GM23248 (cell line): ENCODE data around the gene CEMIP. TPM values are rescaled to one million over a fixed set of nuclear protein-coding genes. Genes with fewer than 3 reads are reported as not detected.
"Not testable (repeated sequence)": the region's sequence is repeated elsewhere in the genome, so short reads cannot be mapped to it uniquely, and the experiment has no call there.

ENCODE experiments used
- DNase-seq: peaks from one replicate; pipeline ENCODE4 v3.0.0-alpha.2; 2015
- H2AFZ ChIP-seq: fragments of 200-600 bp; sonication (generic); 2 replicates; pipeline ENCODE4 v1.6.1; 2016; ENCODE audit warnings: antibody characterized with exemption
- H3F3A ChIP-seq: fragments of 200-600 bp; sonication (generic); 2 replicates; pipeline ENCODE4 v1.6.1; 2016; ENCODE audit warnings: mild to moderate bottlenecking, antibody characterized with exemption, mixed run types; ENCODE audit not compliant: insufficient read depth
- H3K27ac ChIP-seq: fragments of 200-600 bp; sonication (generic); 2 replicates; pipeline ENCODE4 v1.5.1; 2016; ENCODE audit warnings: mild to moderate bottlenecking
- H3K27me3 ChIP-seq: fragments of 200-600 bp; sonication (generic); replicated peaks from 2 replicates; pipeline ENCODE4 v1.6.1; 2016; ENCODE audit warnings: mild to moderate bottlenecking; ENCODE audit not compliant: insufficient read depth
- H3K36me3 ChIP-seq: fragments of 200-600 bp; sonication (generic); 2 replicates; pipeline ENCODE4 v1.6.1; 2016; ENCODE audit warnings: low read depth, mild to moderate bottlenecking
- H3K4me1 ChIP-seq: fragments of 200-600 bp; sonication (generic); 2 replicates; pipeline ENCODE4 v1.6.1; 2016; ENCODE audit warnings: mild to moderate bottlenecking; ENCODE audit not compliant: insufficient read depth
- H3K4me2 ChIP-seq: fragments of 200-600 bp; sonication (generic); one replicate; pipeline ENCODE4 v1.6.1; 2016; ENCODE audit warnings: mild to moderate bottlenecking; ENCODE audit not compliant: unreplicated experiment
- H3K4me3 ChIP-seq: fragments of 200-600 bp; sonication (generic); 2 replicates; pipeline ENCODE4 v1.5.1; 2016; ENCODE audit warnings: mild to moderate bottlenecking
- H3K79me2 ChIP-seq: fragments of 200-600 bp; sonication (generic); 2 replicates; pipeline ENCODE4 v1.6.1; 2016; ENCODE audit warnings: mild to moderate bottlenecking; ENCODE audit not compliant: insufficient read depth
- H3K9ac ChIP-seq: fragments of 200-600 bp; sonication (generic); 2 replicates; pipeline ENCODE4 v1.6.1; 2016; ENCODE audit warnings: mild to moderate bottlenecking
- H3K9me2 ChIP-seq: fragments of 200-600 bp; sonication (generic); 2 replicates; pipeline ENCODE4 v1.6.1; 2016; ENCODE audit warnings: mixed run types, mild to moderate bottlenecking, moderate library complexity; ENCODE audit not compliant: insufficient read depth
- H3K9me3 ChIP-seq: fragments of 200-600 bp; sonication (generic); one replicate; pipeline ENCODE4 v1.6.1; 2017; ENCODE audit warnings: low read depth
- H4K20me1 ChIP-seq: fragments of 200-600 bp; sonication (generic); 2 replicates; pipeline ENCODE4 v1.6.0; 2016; ENCODE audit not compliant: insufficient read depth
- EZH2 ChIP-seq: fragments of 200-600 bp; sonication (generic); IDR thresholded peaks from 2 replicates; pipeline ENCODE4 v1.6.1; 2018; ENCODE audit warnings: antibody characterized with exemption, mild to moderate bottlenecking; ENCODE audit not compliant: insufficient read depth, poor library complexity, severe bottlenecking
- EZH2phosphoT487 ChIP-seq: fragments of 200-600 bp; sonication (generic); IDR thresholded peaks from 2 replicates; pipeline ENCODE4 v1.6.1; 2018; ENCODE audit warnings: antibody characterized with exemption, moderate library complexity, mild to moderate bottlenecking, low read depth; ENCODE audit not compliant: insufficient read depth
- WGBS, 2 experiments: methylation state at CpG; one replicate each; pipeline ENCODE4 v1.1.6; 2015 to 2017; ENCODE audit warnings: low lambda C conversion rate in 2 of 2, low coverage in 1 of 2; ENCODE audit errors: missing lambda C conversion rate in 2 of 2; 5-methylcytosine and 5-hydroxymethylcytosine counted together
- in situ Hi-C: fragments of 300-500 bp; cut with MboI; formaldehyde crosslinking; loops from 2 replicates; pipeline ENCODE4 v1.15.0; 2020
- polyA plus RNA-seq: library from polyadenylated mRNA; unstranded; fragments of >200 nt; fragmentation: Nextera tagmentation; extraction: Ambion mirVana; gene quantifications from 2 replicates; pipeline ENCODE4 v1.2.1, GENCODE V29; 2016
- total RNA-seq: library from RNA; depleted of rRNA; stranded (reverse); fragments of >200 nt; shearing (Covaris generic); gene quantifications from 2 replicates; pipeline ENCODE4 v1.2.3, GENCODE V29; 2014

CEMIP gene
- total and polyA plus RNA-seq, 2 experiments from 2014 or later = 134 to 213 TPM

DNA sequence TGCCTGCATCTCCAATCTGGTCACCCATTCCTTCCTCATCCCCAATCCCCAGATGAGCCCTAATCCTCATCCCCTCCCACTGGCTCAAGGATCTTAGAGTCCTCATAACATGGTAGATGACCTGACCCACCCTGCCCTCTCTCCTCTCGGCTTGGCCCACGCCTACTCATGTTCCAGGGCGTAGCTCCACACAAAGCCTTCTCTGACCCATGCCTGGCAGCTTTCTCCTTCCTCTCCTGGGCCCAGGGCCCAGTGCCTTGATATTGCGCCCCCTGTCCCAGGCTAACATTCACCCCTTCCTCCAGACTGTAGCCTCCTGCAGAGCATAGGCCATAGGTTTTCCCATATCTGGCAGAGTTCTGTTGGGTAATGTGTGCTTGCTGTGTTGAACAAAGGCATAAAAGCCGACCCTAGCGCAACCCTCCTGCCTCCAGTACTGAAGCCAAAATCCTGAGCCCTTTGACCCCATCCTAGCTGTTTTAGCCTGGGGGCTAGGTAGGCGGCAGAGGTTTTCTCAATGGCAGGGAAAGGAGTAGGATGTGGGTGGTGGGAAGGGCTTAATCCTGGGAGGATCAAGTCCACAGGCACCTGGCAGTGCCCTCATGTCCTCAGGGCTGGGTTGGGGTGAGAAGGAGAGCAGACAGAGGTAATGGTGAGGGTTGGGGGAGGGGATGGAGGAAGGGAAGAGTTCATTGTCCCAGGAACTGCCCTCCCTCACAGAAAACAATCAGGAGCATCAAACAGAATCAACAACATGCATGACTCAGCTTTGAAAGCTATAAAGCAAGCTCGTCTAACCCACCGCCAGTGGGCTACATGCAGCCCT is 175.0 kb downstream of the CEMIP start:
- Histone ChIP-seq H3K4me2 (no peak overlapping the region), H3K9ac (no peak overlapping the region), H3K27ac (no peak overlapping the region), H3F3A (peaks cover 51% of the 10 kb centered on the region), H3K36me3 (peaks cover 18% of the 10 kb centered on the region; the same call in 1 of the 2 replicates), H3K4me1 (peaks cover 12% of the 10 kb centered on the region; the same call in 1 of the 2 replicates), H2AFZ (no peak overlapping the region), H3K9me2 (no peaks in the 10 kb centered on the region), H3K4me3 (no peak overlapping the region), H4K20me1 (no peaks in the 10 kb centered on the region), H3K27me3 (no peaks in the 10 kb centered on the region), H3K79me2 (no peaks in the 10 kb centered on the region), H3K9me3 (no peaks in the 10 kb centered on the region)
- no peak for DNase-seq
- in situ Hi-C loops = no loop called here
- 98% methylated on average over 9 of the region's 9 CpGs for WGBS, 2 experiments
- TF ChIP-seq EZH2 (no peak), EZH2phosphoT487 (no peak)

DNA sequence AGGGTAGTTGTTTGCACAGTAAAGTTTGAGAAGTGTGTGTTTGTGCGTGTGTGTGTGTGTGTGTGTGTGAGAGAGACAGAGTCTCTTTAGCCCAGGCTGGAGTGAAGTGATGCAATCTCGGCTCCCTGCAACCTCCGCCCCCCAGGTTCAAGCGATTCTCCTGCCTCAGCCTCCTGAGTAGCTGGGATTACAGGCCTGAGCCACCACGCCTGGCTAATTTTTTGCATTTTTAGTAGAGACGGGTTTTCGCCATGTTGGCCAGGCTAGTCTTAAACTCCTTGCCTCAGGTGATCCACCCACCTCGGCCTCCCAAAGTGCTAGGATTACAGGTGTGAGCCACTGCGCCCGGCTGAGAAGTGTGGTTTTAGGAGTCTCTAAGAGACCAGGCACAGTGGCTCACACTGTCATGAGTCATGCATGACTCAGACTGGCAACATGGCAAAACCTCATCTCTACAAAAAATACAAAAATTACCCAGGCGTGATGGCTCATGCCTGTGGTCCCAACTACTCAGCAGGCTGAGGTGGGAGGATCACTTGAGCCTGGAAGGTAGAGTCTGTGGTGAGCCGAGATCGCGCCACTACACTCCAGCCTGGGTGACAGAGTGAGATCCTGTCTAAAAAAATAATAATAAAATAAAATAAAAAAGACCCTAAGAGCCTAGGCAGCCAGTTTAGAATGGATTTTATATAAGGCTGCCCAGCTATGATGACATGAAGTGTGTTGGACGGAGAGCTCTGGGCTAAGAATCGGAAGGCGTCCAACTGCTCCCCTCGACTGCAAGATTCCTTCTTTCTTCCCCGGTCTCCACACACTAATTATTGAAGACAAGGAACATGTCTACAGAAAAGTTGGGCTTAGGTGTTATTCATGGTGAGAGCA is 176.6 kb downstream of the CEMIP start:
- Histone ChIP-seq H3F3A (peaks cover 39% of the 10 kb centered on the region), H3K27ac (peak overlapping the region; percentile 40; the same call in 1 of the 2 replicates), H3K4me2 (peak overlapping the region; percentile 2), H3K36me3 (peaks cover 12% of the 10 kb centered on the region; the same call in 1 of the 2 replicates), H3K4me1 (peaks cover 12% of the 10 kb centered on the region; the same call in 1 of the 2 replicates)
- H3K27me3 ChIP-seq, H4K20me1 ChIP-seq, in situ Hi-C loops, H3K79me2 ChIP-seq, H3K9me2 ChIP-seq, H3K9me3 ChIP-seq, H3K9ac ChIP-seq, H2AFZ ChIP-seq, H3K4me3 ChIP-seq: not testable (repeated sequence)
- WGBS, 2 experiments = 45 to 47% methylated on average over 19 of the region's 19 CpGs
- peak; percentile 92 for DNase-seq

DNA sequence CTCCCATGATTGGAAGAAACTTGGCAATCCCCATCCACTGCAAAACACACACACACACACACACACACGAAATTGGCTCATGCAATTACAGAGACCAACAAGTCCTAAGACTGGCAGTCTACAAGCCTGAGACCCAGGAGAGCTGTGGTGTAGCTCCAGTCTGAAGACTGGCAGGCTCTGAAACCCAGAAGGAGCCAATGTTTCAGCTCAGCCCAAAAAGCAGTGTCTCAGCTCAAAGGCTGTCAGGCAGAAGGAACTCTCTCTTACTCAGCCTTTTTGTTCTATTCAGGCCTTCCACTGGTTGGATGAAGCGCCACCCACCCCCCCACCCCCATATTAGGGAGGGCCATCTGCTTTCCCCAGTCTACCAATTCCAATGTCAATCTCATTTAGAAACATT is 178.4 kb downstream of the CEMIP start:
- WGBS, 2 experiments = 75 to 81% methylated on average over 2 of the region's 2 CpGs
- no peak for TF ChIP-seq EZH2phosphoT487
- TF ChIP-seq EZH2 = no peak
- H3K4me1 ChIP-seq = peaks cover 12% of the 10 kb centered on the region; the same call in 1 of the 2 replicates
- H3K36me3 ChIP-seq = no peaks in the 10 kb centered on the region
- H2AFZ ChIP-seq = no peak overlapping the region
- H3K27ac ChIP-seq = no peak overlapping the region
- peak; percentile 25 for DNase-seq
- H3K4me3 ChIP-seq = no peak overlapping the region
- H3K79me2 ChIP-seq = peaks cover 17% of the 10 kb centered on the region
- no peak overlapping the region for H3K9ac ChIP-seq
- H3K4me2 ChIP-seq = no peak overlapping the region
- H3K9me2 ChIP-seq = no peaks in the 10 kb centered on the region
- no peaks in the 10 kb centered on the region for H4K20me1 ChIP-seq
- H3K27me3 ChIP-seq = no peaks in the 10 kb centered on the region
- H3F3A ChIP-seq = peaks cover 24% of the 10 kb centered on the region
- H3K9me3 ChIP-seq = no peaks in the 10 kb centered on the region
- in situ Hi-C loops = no loop called here

DNA sequence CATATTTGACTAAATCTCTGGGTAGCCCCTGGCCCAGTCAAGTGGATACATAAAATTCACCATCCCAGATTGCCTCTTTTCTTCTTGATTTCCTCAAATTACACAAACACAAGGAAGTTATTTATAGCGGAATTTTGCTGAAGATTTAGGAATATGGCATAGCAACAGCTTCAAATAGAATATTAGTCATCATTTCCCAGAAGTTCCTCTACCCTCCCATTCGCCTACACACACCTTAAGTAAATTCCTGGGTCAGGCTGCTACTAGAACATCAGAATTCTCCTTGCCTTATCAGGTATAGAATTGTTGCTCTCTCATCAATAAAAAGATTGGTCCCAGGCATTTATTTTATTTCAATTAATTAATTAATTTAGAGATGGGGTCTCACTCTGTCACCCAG is 178.8 kb downstream of the CEMIP start:
- no peaks in the 10 kb centered on the region for H3K27me3 ChIP-seq
- 95 to 99% methylated on average over 2 of the region's 2 CpGs for WGBS, 2 experiments
- in situ Hi-C loops = no loop called here

More for the DNA sequence above, 178.8 kb downstream of the CEMIP start:
- H3K9me2 ChIP-seq = no peaks in the 10 kb centered on the region
- no peak overlapping the region for H3K4me2 ChIP-seq
- peak; percentile 35 for DNase-seq
- no peak overlapping the region for H3K27ac ChIP-seq
- no peaks in the 10 kb centered on the region for H3K36me3 ChIP-seq
- peaks cover 12% of the 10 kb centered on the region; the same call in 1 of the 2 replicates for H3K4me1 ChIP-seq
- no peaks in the 10 kb centered on the region for H3K9me3 ChIP-seq
- peaks cover 21% of the 10 kb centered on the region for H3K79me2 ChIP-seq
- no peak overlapping the region for H3K4me3 ChIP-seq
- H2AFZ ChIP-seq = no peak overlapping the region
- peaks cover 20% of the 10 kb centered on the region for H3F3A ChIP-seq
- H4K20me1 ChIP-seq = no peaks in the 10 kb centered on the region
- TF ChIP-seq EZH2 = no peak
- no peak for TF ChIP-seq EZH2phosphoT487
- H3K9ac ChIP-seq = no peak overlapping the region
